Erythroblast (primary cell): ENCODE measurements around the gene CMTM3.

Experiments used
- GATA1 ChIP-seq: IDR thresholded peaks from 2 replicates; pipeline ENCODE4 v1.6.1; 2011; ENCODE audit warnings: low read depth, mild to moderate bottlenecking, control low read depth, low read length, moderate library complexity
- POLR2A ChIP-seq: IDR thresholded peaks from 2 replicates; pipeline ENCODE4 v1.6.1; 2011; ENCODE audit warnings: mild to moderate bottlenecking, low read length

DNA sequence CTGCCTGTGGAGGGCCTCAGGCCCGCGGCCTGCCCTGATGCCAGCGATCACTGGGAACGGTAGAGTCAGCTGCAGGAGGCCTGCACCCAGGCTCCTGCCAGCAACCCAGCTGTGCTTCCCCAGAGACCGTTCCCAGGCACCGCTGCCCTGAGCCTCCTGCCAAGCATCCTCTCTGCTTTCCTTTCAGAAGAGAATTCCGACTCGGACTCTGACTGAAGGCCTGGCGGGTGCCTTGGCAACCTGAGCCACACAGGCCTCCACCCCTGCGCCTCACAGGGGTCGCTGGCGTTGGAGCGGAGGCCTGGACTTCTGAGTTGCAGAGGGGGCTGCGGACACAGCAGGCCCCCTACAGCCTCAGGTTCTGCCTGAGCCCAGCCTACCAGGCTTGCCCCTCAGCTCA, 7.9 kb downstream of the CMTM3 start:
- TF ChIP-seq POLR2A = no peak
- TF ChIP-seq GATA1 = no peak
